ENCODE measurements around the gene PRRG1.

- no peak for TF ChIP-seq CTCF (IDR thresholded peaks at IDR 0.05)
- TF ChIP-seq POLR2A (IDR thresholded peaks at IDR 0.05), result no peak
- no peak for TF ChIP-seq POLR2AphosphoS5 (IDR thresholded peaks at IDR 0.05)
Measured at GRCh38 chrX:37488323-37488722, 139.2 kb downstream of the PRRG1 start.

All from prostate gland (tissue), 2 donors.